ENCODE measurements around the gene PKP3.

Gene PKP3

DNA sequence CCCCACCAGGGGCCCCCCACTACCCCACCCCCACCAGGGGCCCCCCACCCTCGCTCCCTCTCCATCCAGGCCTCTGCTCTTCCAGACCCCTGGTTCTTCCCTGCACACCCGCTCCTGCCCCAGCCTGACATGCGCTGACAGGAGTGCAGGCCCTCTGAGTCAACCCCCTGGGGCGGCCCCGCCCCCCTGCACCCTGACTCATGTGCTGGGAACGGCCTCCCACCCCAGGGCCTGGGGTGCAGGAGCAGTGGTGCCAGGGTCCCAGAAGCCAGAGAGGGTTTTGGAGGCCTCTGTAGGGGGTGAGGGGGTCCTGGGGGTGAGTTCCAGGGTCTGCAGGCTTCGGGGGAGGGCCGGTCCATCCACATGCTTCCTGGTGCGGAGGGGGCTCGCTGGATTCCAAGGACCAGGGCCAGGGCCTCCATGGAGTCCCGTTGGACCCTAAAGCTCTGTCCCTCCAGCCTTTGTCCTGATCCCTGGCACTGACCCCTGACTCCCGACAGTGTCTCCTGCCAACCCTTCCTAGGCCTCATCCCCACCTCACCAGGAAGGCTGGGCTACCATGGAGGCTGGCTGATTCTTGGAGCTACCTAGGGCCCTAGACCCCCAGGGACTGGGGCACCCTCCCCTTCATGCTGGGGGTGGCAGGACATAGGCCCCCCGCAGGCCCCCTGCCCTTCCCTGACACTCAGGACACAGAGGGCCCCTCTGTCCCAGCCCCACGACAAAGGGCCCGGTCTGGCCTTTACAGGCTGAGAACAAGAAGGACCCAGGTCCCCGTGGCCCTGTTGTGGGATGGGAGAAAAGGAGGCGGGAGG lies 583 bp upstream of the PKP3 start:
- TF ChIP-seq ARNTL (CRISPR knock-in tag; IDR thresholded peaks at IDR 0.05; ENCODE audit: borderline replicate concordance, low read depth) (no peak), ZNF8 (CRISPR knock-in tag; IDR thresholded peaks at IDR 0.05) (no peak), ZFP3 (CRISPR knock-in tag; IDR thresholded peaks at IDR 0.05) (no peak), BACH2 (CRISPR knock-in tag; IDR thresholded peaks at IDR 0.05; ENCODE audit: borderline replicate concordance) (no peak), CSDC2 (CRISPR knock-in tag; IDR thresholded peaks at IDR 0.05) (no peak), RARB (CRISPR knock-in tag; IDR thresholded peaks at IDR 0.05) (no peak), TOX (CRISPR knock-in tag; IDR thresholded peaks at IDR 0.05; ENCODE audit: borderline replicate concordance) (no peak), ZNF70 (CRISPR knock-in tag; IDR thresholded peaks at IDR 0.05) (no peak), OSR1 (CRISPR knock-in tag; IDR thresholded peaks at IDR 0.05) (no peak), PPARA (CRISPR knock-in tag; IDR thresholded peaks at IDR 0.05; ENCODE audit: borderline replicate concordance) (no peak), ZC3H10 (CRISPR knock-in tag; IDR thresholded peaks at IDR 0.05) (no peak)
- TF ChIP-seq, protein P1, sequence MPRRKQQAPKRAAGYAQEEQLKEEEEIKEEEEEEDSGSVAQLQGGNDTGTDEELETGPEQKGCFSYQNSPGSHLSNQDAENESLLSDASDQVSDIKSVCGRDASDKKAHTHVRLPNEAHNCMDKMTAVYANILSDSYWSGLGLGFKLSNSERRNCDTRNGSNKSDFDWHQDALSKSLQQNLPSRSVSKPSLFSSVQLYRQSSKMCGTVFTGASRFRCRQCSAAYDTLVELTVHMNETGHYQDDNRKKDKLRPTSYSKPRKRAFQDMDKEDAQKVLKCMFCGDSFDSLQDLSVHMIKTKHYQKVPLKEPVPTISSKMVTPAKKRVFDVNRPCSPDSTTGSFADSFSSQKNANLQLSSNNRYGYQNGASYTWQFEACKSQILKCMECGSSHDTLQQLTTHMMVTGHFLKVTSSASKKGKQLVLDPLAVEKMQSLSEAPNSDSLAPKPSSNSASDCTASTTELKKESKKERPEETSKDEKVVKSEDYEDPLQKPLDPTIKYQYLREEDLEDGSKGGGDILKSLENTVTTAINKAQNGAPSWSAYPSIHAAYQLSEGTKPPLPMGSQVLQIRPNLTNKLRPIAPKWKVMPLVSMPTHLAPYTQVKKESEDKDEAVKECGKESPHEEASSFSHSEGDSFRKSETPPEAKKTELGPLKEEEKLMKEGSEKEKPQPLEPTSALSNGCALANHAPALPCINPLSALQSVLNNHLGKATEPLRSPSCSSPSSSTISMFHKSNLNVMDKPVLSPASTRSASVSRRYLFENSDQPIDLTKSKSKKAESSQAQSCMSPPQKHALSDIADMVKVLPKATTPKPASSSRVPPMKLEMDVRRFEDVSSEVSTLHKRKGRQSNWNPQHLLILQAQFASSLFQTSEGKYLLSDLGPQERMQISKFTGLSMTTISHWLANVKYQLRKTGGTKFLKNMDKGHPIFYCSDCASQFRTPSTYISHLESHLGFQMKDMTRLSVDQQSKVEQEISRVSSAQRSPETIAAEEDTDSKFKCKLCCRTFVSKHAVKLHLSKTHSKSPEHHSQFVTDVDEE (CRISPR knock-in tag; IDR thresholded peaks at IDR 0.05) = no peak
- TF ChIP-seq, protein P2, sequence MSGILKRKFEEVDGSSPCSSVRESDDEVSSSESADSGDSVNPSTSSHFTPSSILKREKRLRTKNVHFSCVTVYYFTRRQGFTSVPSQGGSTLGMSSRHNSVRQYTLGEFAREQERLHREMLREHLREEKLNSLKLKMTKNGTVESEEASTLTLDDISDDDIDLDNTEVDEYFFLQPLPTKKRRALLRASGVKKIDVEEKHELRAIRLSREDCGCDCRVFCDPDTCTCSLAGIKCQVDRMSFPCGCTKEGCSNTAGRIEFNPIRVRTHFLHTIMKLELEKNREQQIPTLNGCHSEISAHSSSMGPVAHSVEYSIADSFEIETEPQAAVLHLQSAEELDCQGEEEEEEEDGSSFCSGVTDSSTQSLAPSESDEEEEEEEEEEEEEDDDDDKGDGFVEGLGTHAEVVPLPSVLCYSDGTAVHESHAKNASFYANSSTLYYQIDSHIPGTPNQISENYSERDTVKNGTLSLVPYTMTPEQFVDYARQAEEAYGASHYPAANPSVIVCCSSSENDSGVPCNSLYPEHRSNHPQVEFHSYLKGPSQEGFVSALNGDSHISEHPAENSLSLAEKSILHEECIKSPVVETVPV (CRISPR knock-in tag; IDR thresholded peaks at IDR 0.05) = no peak
- TF ChIP-seq, protein P3, sequence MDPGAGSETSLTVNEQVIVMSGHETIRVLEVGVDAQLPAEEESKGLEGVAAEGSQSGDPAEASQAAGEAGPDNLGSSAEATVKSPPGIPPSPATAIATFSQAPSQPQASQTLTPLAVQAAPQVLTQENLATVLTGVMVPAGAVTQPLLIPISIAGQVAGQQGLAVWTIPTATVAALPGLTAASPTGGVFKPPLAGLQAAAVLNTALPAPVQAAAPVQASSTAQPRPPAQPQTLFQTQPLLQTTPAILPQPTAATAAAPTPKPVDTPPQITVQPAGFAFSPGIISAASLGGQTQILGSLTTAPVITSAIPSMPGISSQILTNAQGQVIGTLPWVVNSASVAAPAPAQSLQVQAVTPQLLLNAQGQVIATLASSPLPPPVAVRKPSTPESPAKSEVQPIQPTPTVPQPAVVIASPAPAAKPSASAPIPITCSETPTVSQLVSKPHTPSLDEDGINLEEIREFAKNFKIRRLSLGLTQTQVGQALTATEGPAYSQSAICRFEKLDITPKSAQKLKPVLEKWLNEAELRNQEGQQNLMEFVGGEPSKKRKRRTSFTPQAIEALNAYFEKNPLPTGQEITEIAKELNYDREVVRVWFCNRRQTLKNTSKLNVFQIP (CRISPR knock-in tag; IDR thresholded peaks at IDR 0.05; ENCODE audit: borderline replicate concordance, low read depth) = no peak
- TF ChIP-seq, protein P4, sequence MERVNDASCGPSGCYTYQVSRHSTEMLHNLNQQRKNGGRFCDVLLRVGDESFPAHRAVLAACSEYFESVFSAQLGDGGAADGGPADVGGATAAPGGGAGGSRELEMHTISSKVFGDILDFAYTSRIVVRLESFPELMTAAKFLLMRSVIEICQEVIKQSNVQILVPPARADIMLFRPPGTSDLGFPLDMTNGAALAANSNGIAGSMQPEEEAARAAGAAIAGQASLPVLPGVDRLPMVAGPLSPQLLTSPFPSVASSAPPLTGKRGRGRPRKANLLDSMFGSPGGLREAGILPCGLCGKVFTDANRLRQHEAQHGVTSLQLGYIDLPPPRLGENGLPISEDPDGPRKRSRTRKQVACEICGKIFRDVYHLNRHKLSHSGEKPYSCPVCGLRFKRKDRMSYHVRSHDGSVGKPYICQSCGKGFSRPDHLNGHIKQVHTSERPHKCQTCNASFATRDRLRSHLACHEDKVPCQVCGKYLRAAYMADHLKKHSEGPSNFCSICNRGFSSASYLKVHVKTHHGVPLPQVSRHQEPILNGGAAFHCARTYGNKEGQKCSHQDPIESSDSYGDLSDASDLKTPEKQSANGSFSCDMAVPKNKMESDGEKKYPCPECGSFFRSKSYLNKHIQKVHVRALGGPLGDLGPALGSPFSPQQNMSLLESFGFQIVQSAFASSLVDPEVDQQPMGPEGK (CRISPR knock-in tag; IDR thresholded peaks at IDR 0.05; ENCODE audit: borderline replicate concordance) = no peak
- peak; percentile 60 for ATAC-seq

DNA sequence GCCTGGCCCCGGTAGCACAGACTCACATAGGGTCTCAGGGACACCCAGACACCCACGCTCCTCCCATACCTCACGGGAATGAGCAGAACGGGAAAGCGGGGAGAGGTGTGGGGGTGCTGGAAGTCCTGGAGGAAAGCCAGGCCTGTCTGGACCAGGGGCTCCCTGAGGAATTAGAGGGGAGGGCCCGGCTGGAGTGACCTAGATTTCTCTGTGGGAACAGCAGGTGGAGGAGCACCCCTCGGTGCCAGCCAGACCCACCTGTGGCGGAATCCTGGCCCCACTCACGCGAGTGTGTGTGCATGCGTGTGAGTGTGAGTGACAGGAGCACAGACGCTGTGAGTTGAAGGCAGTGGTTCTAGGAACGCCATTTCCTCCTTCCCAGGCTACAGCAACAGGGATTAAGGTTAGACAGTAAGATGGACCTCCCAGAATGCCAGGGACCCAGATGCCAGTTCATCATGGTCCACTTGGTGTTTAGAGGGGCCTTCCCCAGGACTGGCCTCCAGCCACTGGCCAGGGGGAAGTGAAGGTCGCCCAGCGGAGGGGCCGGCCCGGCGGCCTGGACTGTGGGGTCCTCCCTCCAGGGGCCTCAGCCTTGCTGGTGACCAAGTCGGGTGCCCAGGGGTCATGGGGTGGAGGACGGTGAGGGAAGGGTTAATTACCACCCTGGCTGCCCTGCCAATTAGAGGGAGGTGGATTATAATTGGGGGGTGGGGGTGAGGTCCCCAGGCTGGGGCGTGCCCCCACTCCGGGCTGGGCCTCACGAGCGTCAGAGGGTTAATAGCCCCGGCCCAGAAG lies 1.0 kb downstream of the PKP3 start:
- TF ChIP-seq, protein P5, sequence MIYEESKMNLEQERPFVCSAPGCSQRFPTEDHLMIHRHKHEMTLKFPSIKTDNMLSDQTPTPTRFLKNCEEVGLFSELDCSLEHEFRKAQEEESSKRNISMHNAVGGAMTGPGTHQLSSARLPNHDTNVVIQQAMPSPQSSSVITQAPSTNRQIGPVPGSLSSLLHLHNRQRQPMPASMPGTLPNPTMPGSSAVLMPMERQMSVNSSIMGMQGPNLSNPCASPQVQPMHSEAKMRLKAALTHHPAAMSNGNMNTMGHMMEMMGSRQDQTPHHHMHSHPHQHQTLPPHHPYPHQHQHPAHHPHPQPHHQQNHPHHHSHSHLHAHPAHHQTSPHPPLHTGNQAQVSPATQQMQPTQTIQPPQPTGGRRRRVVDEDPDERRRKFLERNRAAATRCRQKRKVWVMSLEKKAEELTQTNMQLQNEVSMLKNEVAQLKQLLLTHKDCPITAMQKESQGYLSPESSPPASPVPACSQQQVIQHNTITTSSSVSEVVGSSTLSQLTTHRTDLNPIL (CRISPR knock-in tag; IDR thresholded peaks at IDR 0.05; ENCODE audit: low read depth) = no peak
- TF ChIP-seq, protein P3 (CRISPR knock-in tag; IDR thresholded peaks at IDR 0.05; ENCODE audit: borderline replicate concordance, low read depth) = no peak
- TF ChIP-seq ARNTL (CRISPR knock-in tag; IDR thresholded peaks at IDR 0.05; ENCODE audit: borderline replicate concordance, low read depth) (no peak), TOX (CRISPR knock-in tag; IDR thresholded peaks at IDR 0.05; ENCODE audit: borderline replicate concordance) (no peak), OSR1 (CRISPR knock-in tag; IDR thresholded peaks at IDR 0.05) (no peak), ZFP30 (CRISPR knock-in tag; IDR thresholded peaks at IDR 0.05) (no peak), ESRRG (CRISPR knock-in tag; IDR thresholded peaks at IDR 0.05) (no peak), ISL1 (CRISPR knock-in tag; IDR thresholded peaks at IDR 0.05) (no peak), ZNF70 (CRISPR knock-in tag; IDR thresholded peaks at IDR 0.05) (no peak), TCF4 (CRISPR knock-in tag; IDR thresholded peaks at IDR 0.05; ENCODE audit: borderline replicate concordance) (no peak), ZNF565 (CRISPR knock-in tag; conservative IDR thresholded peaks at IDR 0.05; ENCODE audit: low read depth) (no peak), RARB (CRISPR knock-in tag; IDR thresholded peaks at IDR 0.05) (no peak), ZFP3 (CRISPR knock-in tag; IDR thresholded peaks at IDR 0.05) (no peak), SNAI2 (CRISPR knock-in tag; IDR thresholded peaks at IDR 0.05) (no peak), ZNF8 (CRISPR knock-in tag; IDR thresholded peaks at IDR 0.05) (no peak)
- TF ChIP-seq, protein P2 (CRISPR knock-in tag; IDR thresholded peaks at IDR 0.05) = no peak
- ATAC-seq = no peak

Measured in SK-N-SH treated with all-trans-retinoic acid at 6 μM for 48 hours (cell line).